Epithelial cell of prostate (primary cell): ENCODE measurements around the gene PTGER4.
"Not testable (repeated sequence)": the region's sequence is repeated elsewhere in the genome, so short reads cannot be mapped to it uniquely, and the experiment has no call there.

Experiments used
- DNase-seq: peaks from one replicate; pipeline ENCODE4 v3.0.0-alpha.2; 2011; ENCODE audit warnings: low read depth, low spot score
- H3K27ac ChIP-seq: fragments of 450-650 bp; 2 replicates; pipeline ENCODE4 v1.5.1; 2017; ENCODE audit warnings: mild to moderate bottlenecking

Gene PTGER4

GRCh38 chr5:40688127-40688761 lies 8.5 kb downstream of the PTGER4 start:
- H3K27ac ChIP-seq: peak overlapping the region; percentile 6
- no peak for DNase-seq

DNA sequence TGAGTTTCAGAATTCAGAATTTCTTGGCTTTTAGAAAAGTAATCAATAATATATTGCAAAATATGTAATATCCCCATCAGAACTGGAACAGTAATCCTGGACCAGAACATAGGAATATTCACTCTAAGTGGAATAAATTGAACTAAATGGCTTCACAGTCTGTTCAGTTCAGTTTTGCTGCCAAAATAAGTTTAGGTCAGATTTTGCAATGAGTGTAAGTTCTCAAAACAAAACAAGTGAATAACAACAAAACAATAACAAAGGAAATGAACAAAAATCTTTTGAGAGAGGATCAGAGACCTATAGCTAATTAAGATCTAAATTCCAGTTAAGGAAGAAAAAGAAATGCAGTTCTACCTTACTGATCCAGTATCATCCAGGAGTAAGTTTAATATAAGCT lies 9.3 kb downstream of the PTGER4 start:
- no peak overlapping the region for H3K27ac ChIP-seq

DNA sequence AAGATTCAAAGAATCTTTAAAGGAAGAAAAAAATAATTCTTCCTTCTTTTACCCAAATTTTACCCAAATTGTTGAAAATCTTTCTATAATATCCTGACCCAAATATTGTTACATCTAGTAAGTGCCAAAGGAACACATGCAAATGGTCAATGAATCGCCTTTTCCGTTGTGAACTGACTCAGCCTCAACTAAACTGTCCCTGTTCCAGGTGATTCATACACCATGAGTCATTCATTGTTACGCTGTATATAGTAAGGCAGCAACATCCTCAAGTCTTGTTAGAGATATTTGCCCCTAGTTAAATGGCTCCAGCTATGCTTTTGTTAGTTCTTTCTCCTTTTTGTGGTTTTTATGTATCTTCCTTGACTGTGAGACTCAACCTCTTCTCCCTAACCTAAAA lies 9.7 kb downstream of the PTGER4 start:
- peak; percentile 67 for DNase-seq
- no peak overlapping the region for H3K27ac ChIP-seq

More for the DNA sequence above, 9.3 kb downstream of the PTGER4 start:
- no peak for DNase-seq

GRCh38 chr5:40690267-40690666 lies 10.6 kb downstream of the PTGER4 start:
- H3K27ac ChIP-seq: no peak overlapping the region

GRCh38 chr5:40691894-40692293 lies 12.2 kb downstream of the PTGER4 start:
- H3K27ac ChIP-seq: no peak overlapping the region
- no peak for DNase-seq

More at GRCh38 chr5:40690267-40690666, 10.6 kb downstream of the PTGER4 start:
- no peak for DNase-seq

DNA sequence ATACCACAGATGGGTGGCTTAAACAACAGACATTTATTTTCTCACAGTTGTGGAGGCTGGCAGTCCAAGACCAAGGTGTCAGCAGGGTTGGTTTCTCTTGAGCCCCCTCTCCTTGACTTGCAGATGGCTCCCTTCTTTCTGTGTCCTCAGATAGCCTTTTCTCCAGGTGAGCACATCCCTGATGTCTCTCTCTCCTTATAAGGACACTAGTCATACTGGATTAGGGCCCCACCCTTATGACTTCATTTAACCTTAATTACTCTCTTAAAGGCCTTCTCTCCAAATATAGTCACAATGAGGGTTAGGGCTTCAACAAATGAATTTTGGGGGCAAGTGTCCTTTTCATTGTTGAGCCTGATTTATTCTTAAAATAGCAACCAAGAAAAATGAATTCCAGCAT lies 14.7 kb downstream of the PTGER4 start:
- no peak for DNase-seq
- H3K27ac ChIP-seq: no peak overlapping the region

- H3K27ac ChIP-seq: no peak overlapping the region
- DNase-seq: no peak
These were observed 20.5 kb downstream of the PTGER4 start for GRCh38 chr5:40700116-40700782.

- not testable (repeated sequence) for DNase-seq, H3K27ac ChIP-seq
These were observed 22.3 kb downstream of the PTGER4 start for GRCh38 chr5:40702027-40702426.

DNA sequence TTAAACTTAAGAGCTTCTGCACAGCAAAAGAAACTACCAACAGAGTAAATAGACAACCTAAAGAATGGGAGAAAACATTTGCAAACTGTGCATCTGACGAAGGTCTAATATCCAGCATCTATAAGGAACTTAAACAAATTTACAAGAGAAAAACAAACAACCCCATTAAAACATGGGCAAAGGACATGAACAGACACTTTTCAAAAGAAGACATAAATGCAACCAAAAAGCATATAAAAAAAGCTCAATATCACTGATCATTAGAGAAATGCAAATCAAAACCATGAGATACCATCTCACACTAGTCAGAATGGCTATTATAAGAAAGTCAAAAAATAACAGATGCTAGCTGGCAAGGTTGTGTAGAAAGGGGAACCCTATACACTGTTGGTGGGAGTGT lies 25.8 kb downstream of the PTGER4 start:
- DNase-seq, H3K27ac ChIP-seq: not testable (repeated sequence)

- not testable (repeated sequence) for H3K27ac ChIP-seq, DNase-seq
These were observed 30.9 kb downstream of the PTGER4 start for GRCh38 chr5:40710575-40710974.

DNA sequence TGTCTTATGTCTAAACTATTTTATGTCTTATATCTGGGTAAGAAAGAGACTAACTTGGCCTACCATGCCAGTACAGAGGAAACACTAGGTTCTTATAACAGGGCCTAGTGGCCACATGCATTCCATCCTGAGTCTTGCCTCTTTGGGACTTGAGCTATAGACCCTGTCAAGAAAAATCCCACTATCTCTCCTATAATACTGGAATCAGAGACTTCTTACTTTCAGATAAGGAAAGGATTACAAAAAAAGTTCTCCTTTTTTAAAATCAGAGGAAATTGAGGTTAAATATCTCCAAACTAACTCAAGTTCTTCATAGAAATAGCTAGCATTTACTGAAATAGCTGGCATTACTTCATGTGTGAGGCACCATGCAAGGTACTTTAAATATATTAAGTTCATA lies 34.3 kb downstream of the PTGER4 start:
- DNase-seq: no peak
- no peak overlapping the region for H3K27ac ChIP-seq

GRCh38 chr5:40716000-40716399 lies 36.3 kb downstream of the PTGER4 start:
- H3K27ac ChIP-seq: no peak overlapping the region
- DNase-seq: no peak

GRCh38 chr5:40716590-40716989 lies 36.9 kb downstream of the PTGER4 start:
- H3K27ac ChIP-seq: no peak overlapping the region
- no peak for DNase-seq

GRCh38 chr5:40717281-40717680 lies 37.6 kb downstream of the PTGER4 start:
- H3K27ac ChIP-seq: no peak overlapping the region
- DNase-seq: no peak

DNA sequence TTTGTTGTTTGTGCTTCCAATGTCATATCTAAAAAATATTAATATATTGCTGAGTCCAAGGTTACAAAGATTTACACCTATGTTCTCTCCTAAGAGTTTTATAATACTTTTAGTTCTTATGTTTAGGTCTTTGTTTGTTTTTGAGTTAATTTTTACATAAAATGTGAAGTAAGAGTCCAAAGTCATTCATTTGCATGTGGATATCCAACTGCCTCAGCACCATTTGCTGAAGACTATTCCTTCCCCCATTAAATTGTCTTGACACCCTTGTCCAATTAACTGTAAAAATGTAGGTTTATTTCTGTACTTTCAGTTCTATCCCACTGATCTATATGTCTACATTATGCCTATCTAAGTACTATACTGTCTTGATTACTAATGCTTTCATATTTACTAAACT lies 40.4 kb downstream of the PTGER4 start:
- H3K27ac ChIP-seq: no peak overlapping the region
- no peak for DNase-seq

DNA sequence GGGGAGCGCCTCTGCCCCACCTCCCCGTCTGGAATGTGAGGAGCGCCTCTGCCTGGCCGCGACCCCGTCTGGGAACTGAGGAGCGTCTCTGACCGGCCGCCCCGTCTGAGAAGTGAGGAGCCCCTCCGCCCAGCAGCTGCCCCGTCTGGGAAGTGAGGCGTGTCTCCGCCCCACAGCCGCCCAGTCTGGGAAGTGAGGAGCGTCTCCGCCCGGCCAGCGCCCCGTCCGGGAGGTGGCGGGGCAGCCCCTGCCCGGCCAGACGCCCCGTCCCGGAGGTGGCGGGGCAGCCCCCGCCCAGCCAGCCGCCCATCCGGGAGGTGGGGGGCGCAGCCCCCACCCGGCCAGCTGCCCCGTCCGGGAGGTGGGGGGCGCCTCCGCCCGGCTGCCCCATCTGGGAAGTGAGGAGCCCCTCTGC lies 42.8 kb downstream of the PTGER4 start:
- not testable (repeated sequence) for H3K27ac ChIP-seq, DNase-seq

DNA sequence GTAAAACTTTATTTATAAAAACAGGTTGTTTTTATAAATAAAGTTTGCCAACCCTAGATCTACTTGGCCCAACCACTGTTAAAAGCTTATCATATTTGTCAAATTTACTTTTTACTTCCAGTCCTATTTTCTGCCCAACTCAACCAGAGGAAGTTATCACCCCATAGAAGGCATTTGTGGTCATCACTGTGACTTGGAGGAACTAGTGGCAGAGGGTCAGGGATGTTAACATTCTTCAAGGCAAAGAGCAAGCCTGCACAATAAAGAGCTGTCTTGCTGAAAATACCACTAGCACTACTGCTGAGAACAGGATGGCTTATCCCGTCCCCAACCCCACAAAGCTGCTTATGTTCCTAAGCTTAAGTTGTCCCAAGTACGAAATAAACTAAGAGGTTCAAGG lies 53.7 kb downstream of the PTGER4 start:
- DNase-seq: no peak
- no peak overlapping the region for H3K27ac ChIP-seq

DNA sequence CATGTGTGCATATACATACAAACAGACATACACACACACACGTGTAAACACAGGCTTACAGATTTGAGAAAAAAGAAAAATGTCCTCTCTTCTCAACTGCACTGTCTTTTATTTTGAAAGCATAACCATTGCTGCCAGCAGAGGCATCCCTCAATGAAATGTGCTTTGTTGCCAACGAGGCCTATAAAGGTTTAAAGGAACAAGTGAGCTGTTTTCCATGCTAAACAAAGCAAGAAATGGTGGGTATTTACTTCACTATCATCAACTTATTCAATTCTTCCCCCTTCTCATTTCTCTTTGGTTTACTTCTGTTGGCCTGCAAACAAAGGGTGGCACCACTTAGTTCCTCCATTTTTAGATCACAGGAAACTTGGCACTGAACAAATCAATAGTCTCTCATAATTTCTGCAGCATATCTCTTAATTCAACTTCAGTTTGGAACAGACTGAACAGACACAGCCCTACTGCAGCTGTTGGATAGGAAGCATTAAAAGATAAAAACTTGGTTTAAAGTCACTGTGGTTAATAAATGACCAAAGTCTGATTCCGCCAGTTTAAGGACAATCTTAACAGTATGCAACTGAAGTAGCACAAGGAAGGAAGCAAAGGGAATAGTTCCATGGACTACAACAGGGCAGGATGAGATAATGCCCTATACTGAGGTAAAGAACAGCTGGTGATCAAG lies 54.3 kb downstream of the PTGER4 start:
- no peak overlapping the region for H3K27ac ChIP-seq
- DNase-seq: no peak

DNA sequence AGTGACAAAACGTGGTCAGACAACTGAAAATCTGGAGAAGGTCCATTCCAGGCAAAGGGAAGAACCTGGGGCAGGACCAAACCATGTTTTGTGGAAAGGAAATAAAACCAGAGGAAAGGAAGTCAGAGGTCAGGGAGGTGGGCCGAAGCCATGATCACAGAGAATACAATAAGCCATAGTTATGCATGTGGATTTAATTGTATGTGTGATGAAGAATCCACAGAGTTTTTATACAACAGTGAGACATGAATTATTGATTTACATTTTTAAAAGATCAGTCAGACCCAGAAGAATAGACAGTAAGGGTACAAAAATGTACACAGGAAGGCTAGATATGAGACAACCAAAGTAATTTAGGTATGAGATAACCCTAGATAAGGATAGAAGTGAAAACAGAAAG lies 55.3 kb downstream of the PTGER4 start:
- H3K27ac ChIP-seq: no peak overlapping the region
- no peak for DNase-seq

DNA sequence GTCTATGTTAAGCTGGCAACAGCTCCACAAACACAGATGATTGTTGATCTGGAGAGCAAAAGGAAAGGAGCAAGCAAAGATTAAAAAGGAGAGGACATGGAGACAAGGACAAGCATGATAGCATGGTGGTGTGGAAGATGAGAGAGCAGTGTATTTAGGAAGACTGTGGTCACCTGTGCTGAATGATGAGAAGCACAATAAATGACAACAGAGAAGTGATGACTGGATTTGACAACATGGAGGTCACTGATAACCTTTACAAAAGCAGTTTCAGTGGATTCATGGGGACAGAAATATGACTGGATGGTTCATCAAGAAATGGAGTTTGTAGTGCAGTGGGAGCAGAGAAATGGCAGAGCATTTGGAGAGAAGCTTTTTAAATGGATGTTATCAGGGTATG lies 55.9 kb downstream of the PTGER4 start:
- no peak for DNase-seq
- H3K27ac ChIP-seq: no peak overlapping the region

- H3K27ac ChIP-seq: no peak overlapping the region
- DNase-seq: no peak
These were observed 56.6 kb downstream of the PTGER4 start for GRCh38 chr5:40736103-40736875.
